BE2C (cell line): Measurements from ENCODE around the gene KBTBD12.

Source experiments
- DNase-seq: peaks from one replicate; pipeline ENCODE4 v3.0.0-alpha.2; 2020
- H3K27me3 ChIP-seq: fragments of 250-450 bp; sonication (Bioruptor Pico); 2 replicates; pipeline ENCODE4 v1.5.1; 2020; ENCODE audit warnings: mild to moderate bottlenecking
- H3K36me3 ChIP-seq: fragments of 250-450 bp; sonication (Bioruptor Pico); 2 replicates; pipeline ENCODE4 v1.5.1; 2020; ENCODE audit warnings: mild to moderate bottlenecking
- H3K4me1 ChIP-seq: fragments of 250-450 bp; sonication (Bioruptor Pico); 2 replicates; pipeline ENCODE4 v1.5.1; 2020
- H3K4me3 ChIP-seq: 2 replicates; pipeline ENCODE4 v1.5.1; 2011; ENCODE audit warnings: low read depth, low read length
- H3K9me3 ChIP-seq: fragments of 250-450 bp; sonication (Bioruptor Pico); 2 replicates; pipeline ENCODE4 v1.5.1; 2020
- TF ChIP-seq, protein P1 (sequence below): IDR thresholded peaks from 2 replicates; pipeline ENCODE4 v1.5.1; 2012; ENCODE audit warnings: mild to moderate bottlenecking, low read depth, low read length

Gene KBTBD12

DNA sequence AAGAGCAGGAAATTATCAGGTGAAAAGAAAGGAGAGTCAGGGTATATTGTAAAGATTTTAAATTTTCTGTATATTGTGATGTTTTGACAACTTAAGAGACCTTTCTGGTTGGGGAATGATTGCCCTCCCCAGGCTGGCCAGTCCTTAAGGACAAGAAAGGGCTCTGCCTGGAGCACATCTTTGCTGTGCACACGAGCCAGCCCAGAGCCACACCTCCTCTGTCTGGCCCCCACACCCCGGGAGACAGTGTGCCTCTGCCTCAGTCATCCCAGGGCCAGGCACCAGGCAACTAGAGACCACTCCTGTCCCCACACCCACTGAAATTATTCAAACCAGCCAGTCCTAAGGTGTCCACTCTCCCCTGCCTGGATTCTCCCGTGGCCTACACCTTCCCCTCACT is 67.1 kb downstream of the KBTBD12 start:
- no peaks in the 10 kb centered on the region for H3K9me3 ChIP-seq
- no peak for DNase-seq
- H3K36me3 ChIP-seq, result no peaks in the 10 kb centered on the region
- TF ChIP-seq, protein P1, sequence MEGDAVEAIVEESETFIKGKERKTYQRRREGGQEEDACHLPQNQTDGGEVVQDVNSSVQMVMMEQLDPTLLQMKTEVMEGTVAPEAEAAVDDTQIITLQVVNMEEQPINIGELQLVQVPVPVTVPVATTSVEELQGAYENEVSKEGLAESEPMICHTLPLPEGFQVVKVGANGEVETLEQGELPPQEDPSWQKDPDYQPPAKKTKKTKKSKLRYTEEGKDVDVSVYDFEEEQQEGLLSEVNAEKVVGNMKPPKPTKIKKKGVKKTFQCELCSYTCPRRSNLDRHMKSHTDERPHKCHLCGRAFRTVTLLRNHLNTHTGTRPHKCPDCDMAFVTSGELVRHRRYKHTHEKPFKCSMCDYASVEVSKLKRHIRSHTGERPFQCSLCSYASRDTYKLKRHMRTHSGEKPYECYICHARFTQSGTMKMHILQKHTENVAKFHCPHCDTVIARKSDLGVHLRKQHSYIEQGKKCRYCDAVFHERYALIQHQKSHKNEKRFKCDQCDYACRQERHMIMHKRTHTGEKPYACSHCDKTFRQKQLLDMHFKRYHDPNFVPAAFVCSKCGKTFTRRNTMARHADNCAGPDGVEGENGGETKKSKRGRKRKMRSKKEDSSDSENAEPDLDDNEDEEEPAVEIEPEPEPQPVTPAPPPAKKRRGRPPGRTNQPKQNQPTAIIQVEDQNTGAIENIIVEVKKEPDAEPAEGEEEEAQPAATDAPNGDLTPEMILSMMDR, result no peak
- no peaks in the 10 kb centered on the region for H3K4me1 ChIP-seq
- H3K4me3 ChIP-seq, result no peak overlapping the region
- H3K27me3 ChIP-seq, result no peaks in the 10 kb centered on the region

DNA sequence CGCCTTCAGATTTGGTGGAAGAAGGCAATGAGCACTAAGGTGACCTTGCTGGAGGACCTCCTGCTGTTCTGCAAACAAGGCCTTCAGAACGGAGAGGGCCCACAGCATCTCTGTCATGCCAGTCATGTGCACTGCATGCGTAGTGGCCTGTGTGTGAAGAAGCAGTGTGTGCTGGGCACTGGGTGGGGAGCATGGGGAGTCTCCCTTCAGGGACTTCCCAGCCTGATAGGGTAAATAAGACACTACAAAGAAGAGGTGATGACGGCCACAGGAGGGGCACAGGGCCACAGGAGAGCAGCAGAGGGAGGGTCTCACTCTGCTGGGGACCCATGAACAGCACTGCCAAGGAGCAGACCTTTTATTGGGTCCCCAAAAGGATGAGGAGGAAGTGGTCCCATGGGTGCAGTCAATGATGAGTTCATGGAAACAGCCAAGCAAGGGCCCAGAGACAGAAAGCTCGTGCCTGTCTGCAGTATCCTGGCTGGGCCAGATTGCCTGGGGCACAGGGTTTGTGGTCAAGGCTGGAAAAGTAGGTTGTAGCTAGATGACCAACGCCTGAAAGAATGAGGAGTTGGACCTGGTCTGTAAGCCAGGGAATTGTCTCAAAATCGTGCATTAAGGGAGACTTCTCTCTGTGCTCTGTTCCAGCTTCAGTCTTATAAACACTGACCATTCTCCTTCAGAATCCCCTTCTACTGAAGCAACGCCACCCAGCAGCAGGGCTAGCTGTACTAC is 69.4 kb downstream of the KBTBD12 start:
- Histone ChIP-seq H3K36me3 (no peaks in the 10 kb centered on the region), H3K4me1 (no peaks in the 10 kb centered on the region), H3K9me3 (no peaks in the 10 kb centered on the region), H3K4me3 (no peak overlapping the region), H3K27me3 (no peaks in the 10 kb centered on the region)
- DNase-seq, result no peak
- TF ChIP-seq, protein P1, result no peak

DNA sequence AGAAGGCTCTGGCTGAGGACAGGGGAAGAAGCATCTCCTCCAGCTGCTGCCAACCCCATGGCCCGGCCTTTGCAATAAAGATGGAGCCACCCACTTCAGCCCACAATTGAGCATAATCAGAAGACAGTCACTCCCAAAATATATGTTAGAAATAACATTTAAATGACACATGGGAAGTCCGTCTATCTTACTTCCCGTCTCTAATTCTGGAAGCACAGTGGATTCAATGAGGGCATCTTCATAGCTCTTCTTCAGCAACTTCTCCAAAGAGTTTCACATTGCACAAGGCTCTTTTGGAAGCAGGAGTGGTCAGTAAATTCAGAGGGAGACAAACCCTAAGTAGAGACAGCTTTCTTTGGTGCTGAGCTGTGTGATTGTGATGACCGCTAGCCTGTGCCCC is 70.2 kb downstream of the KBTBD12 start:
- Histone ChIP-seq H3K4me1 (no peaks in the 10 kb centered on the region), H3K27me3 (no peaks in the 10 kb centered on the region)
- no peak for DNase-seq

DNA sequence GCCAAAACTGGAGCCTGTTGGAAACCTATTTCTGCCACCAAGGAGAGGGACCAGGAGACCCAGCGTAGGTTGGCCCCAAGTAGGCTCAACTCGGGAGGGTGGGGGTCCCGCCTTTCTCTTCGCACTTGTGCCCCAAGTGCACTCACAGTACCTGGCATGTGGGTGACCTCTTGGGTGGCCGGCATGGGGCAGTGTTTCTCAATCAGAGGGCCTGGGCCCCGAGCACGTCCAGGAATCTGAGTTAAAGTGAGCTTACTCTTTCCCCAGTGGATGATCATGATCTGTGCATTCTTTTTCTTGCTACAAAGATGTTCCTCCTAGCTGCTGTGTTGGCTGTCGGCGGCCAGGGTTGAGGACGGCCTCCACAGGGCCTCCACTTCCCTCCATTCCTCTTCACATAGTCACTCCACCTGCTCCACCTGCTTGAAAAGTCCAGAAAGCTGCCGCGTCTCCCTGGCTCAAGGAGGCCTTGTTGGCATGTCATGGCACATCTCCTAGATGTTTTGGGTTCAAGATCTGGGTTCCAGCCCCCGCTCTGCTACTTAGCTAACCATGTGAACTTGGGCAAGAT is 70.7 kb downstream of the KBTBD12 start:
- no peak overlapping the region for H3K4me3 ChIP-seq
- TF ChIP-seq, protein P1, result no peak
- DNase-seq, result no peak
- H3K4me1 ChIP-seq, result no peaks in the 10 kb centered on the region
- no peaks in the 10 kb centered on the region for H3K27me3 ChIP-seq
- H3K36me3 ChIP-seq, result no peaks in the 10 kb centered on the region
- no peaks in the 10 kb centered on the region for H3K9me3 ChIP-seq

More for the DNA sequence above, 70.2 kb downstream of the KBTBD12 start:
- TF ChIP-seq, protein P1, result no peak
- Histone ChIP-seq H3K4me3 (no peak overlapping the region), H3K9me3 (no peaks in the 10 kb centered on the region), H3K36me3 (no peaks in the 10 kb centered on the region)

DNA sequence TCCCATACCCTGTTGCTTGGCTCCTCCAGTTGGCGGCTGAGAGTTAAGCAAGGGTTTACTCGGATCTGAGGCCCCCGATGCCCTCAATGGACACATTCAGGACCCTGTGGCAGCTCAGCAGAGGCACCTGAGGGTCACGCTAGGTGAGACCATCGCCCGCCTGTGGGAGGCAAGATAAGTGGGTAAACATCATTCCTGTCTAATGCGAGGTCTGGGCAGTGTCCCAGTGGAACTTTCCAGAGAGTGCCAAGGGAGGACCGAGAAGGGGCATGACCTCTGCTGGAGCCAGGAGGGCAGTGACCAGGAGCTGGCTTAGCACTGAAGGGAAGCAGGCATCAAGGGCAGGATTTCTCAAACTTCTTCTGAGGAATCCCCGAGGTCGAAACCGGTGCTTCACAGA is 71.8 kb downstream of the KBTBD12 start:
- no peak overlapping the region for H3K4me3 ChIP-seq
- TF ChIP-seq, protein P1, result no peak
- H3K4me1 ChIP-seq, result no peaks in the 10 kb centered on the region
- H3K27me3 ChIP-seq, result no peaks in the 10 kb centered on the region
- no peaks in the 10 kb centered on the region for H3K36me3 ChIP-seq
- no peak for DNase-seq
- H3K9me3 ChIP-seq, result no peaks in the 10 kb centered on the region

DNA sequence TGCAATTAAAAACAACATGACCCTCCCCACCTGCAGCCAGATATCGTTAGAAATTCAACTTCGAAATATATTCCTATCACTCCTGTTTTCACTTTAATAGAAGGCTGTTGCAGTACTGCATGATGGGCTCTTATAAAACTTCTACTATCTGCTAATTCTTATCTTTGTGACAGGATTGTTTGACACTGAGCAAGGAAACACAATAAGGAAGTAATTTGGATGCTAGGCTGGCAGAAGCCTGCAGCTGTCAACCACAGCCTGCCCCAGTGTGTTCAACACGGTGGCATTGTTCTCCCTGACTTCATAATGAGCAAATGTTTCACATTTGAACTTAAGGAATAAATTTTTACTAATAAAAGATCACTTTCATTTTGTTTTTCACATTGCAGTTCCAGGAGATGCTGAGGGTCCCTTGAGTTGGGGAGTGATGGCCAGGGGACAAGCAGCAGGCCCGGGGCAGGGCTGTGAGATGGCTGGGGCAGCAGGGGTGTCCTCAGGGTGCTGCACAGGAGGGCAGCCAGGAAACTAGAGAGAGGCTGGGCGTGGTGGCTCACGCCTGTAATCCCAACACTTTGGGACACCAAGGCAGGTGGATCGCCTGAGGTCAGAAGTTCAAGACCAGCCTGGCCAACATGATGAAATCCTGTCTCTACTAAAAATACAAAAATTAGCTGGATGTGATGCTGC is 72.4 kb downstream of the KBTBD12 start:
- no peaks in the 10 kb centered on the region for H3K36me3 ChIP-seq
- H3K4me3 ChIP-seq, result no peak overlapping the region
- no peaks in the 10 kb centered on the region for H3K27me3 ChIP-seq
- no peak for DNase-seq
- no peaks in the 10 kb centered on the region for H3K9me3 ChIP-seq
- no peaks in the 10 kb centered on the region for H3K4me1 ChIP-seq
- TF ChIP-seq, protein P1, result no peak
